Right ventricle myocardium inferior (tissue), 1 donor: ENCODE measurements around the gene APH1A. TPM values are rescaled to one million over a fixed set of nuclear protein-coding genes. Genes with fewer than 3 reads are reported as not detected.
"Not testable (repeated sequence)": the region's sequence is repeated elsewhere in the genome, so short reads cannot be mapped to it uniquely, and the experiment has no call there.

Experiments used
- ATAC-seq: fragments of 200-7000 bp; cut with Tn5 transposase; one replicate; pipeline ENCODE4 v1.9.1; 2020; ENCODE audit warnings: mild to moderate bottlenecking, moderate library complexity
- DNase-seq: peaks from one replicate; pipeline ENCODE4 v3.0.0; 2021; ENCODE audit errors: missing footprints
- intact Hi-C: fragments of 100-400 bp; cut with DNase I; formaldehyde crosslinking; loops from one replicate; pipeline ENCODE4 v1.11.0; 2022
- long read RNA-seq: library from polyadenylated mRNA; unstranded; transcript quantifications from one replicate; pipeline ENCODE4 v2.0.0, GENCODE V29; 2021
- total RNA-seq: library from RNA; stranded (reverse); fragmentation: NEBNext Ultra II Directional; extraction: Animal tissue kit (Norgen Biotek cat#: 25700); gene quantifications from one replicate; pipeline ENCODE4 v1.2.1, GENCODE V29; 2021
- donor health status: DM: no; HTN: yes; CAD: no; lungs with severe emphysema.

APH1A gene
- 58.7 TPM for total RNA-seq
- long read RNA-seq, transcript APH1A-202 (6 exons, 2,353 nt) = major isoform, 11 of 14 reads
- long read RNA-seq, partial matches to known transcripts = 0 of 14 reads
- long read RNA-seq, other reads (novel, unspliced or antisense) = 2 of 14 reads

DNA sequence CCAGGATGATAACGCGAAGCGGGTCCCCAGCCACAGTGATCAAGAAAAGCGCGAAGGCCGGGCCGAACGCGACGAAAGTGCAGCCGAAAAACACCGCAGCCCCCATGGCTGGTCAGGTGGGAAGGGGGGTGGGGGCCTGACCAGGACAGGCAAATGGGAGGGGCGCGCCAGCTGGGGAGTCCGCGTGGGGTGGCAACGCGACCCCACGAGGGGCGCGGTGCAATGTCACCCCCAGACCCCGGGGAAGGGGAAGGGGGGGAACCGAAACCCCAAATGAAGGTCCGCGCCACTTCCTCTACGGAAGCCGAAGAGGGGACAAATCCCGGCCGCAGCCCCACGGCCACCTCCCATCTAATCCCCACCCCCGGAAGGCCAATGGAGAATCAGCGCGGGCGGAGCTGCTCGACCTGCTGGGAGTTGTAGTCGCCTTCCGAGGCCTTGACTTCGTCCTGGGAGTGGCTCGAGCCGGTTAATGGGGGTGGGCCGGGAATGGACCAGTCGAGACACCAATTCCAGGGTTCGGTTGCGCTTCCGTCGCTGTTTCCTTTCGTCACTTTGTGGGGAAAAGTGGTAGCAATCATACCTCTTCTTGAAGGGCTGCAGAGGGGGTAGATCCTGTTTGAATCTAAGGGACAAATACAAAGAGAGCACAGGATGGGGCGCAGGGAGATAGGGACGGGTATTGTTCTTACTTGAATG lies at the start of gene APH1A:
TSS of gene APH1A (minus strand) at position 312 of the 699 bp plus-strand sequence. CDS start at position 106, 206 bp downstream.
- DNase-seq (peak; percentile 98), ATAC-seq (peak; percentile 98)
- intact Hi-C loops = no loop called here

DNA sequence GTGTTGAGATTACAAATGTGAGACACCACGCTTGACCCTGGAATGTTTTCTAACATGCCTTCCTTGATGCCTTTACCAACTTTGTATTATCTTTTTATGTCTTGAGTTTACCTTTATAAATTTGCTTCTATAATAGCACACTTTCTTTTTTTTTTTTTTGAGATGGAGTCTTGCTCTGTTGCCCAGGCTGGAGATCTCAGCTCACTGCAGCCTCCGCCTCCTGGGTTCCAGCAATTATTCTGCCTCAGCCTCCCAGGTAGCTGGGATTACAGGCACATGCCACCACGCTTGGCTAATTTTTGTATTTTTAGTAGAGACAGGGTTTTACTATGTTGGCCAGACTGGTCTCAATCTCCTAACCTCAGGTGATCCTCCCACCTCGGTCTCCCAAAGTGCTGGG lies 45.9 kb upstream of the APH1A start:
- intact Hi-C loops, DNase-seq, ATAC-seq: not testable (repeated sequence)

DNA sequence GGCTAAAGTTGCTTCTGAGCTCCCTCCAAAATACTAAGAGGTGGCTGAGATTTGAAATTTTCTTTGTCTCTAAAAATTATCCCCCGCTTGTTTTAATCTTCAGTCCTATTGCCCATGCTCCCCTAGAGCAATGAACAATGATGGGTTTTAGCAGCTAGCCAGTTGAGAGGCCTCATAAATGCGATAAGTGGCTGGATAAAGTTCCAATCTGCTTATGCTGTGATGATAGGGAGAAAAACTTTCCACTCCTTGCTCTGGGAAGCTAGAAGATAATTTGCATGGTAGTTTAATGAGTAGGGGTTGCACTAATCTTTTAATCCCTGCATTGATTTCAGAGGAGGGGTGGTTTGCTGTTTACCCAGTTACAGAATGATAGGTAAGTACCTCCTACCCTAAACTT lies 42.9 kb upstream of the APH1A start:
- no peak for DNase-seq
- intact Hi-C loops = no loop called here
- no peak for ATAC-seq

DNA sequence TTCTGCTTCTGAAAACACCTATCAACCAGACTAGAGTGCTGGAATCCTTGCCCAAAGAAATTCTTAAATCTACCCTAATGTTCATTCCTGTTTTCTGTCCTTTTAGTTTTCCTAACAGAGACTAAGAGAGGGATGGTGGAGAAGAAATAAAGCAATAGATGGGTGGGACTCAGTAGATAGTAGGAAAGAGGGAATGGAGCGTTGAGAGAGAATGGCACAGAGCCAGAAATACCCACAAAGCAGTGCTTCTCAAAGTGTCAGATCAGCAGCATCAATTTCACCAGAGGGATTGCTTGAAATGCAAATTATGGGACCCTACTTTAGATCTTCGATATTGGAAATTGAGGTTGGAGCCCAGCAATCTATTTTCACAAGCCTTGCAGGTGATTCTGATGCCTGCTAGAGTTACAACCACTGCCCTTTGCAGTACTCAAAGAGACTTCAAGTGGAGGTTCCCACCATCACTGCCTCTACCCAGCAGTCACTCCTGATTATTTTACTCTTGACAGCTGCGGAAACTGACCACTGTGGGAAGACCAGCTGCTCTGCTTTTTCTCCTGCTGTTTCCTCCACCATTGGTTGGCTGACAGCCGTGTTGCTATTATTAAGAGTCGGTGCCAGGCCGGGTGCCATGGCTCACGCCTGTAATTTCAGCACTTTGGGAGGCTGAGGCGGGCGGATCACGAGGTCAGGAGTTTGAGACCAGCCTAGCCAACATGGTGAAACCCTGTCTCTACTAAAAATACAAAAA lies 41.1 kb upstream of the APH1A start:
- ATAC-seq = no peak
- intact Hi-C loops = no loop called here
- DNase-seq = no peak

DNA sequence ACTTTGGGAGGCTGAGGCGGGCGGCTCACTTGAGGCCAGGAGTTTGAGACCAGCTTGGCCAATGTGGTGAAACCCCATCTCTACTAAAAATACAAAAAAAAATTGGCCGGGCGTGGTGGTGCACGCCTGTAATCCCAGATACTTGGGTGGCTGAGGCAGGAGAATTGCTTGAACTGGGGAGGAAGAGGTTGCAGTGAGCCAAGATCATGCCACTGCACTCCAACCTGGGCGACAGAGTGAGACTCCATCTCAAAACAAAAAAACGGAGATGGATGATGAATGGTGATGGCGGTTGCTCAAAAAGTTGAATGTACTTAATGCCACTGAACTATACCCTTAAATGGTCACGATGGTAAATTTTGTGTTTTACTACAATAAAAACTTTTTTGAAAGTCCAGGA lies 39.8 kb upstream of the APH1A start:
- intact Hi-C loops, ATAC-seq, DNase-seq: not testable (repeated sequence)

DNA sequence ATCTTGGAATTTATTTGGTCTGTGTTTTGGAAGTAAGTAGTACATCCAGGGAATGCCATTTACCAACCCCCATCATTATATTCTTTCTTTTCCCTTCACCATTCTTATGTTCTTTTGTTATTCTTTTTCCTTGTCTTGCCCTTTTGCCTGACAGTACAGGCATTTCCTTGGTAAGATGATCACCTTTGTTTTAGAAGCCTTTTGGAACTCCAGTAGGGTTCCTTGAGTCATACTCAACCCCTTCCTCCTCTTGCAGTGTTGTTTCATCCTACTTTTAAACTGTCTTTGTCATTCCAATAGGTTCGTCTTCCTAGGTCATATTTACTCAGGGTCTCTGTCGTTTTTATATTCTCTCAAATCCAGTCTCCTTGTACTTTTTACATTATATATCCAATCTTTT lies 34.1 kb upstream of the APH1A start:
- ATAC-seq (no peak), DNase-seq (no peak)
- intact Hi-C loops = no loop called here

DNA sequence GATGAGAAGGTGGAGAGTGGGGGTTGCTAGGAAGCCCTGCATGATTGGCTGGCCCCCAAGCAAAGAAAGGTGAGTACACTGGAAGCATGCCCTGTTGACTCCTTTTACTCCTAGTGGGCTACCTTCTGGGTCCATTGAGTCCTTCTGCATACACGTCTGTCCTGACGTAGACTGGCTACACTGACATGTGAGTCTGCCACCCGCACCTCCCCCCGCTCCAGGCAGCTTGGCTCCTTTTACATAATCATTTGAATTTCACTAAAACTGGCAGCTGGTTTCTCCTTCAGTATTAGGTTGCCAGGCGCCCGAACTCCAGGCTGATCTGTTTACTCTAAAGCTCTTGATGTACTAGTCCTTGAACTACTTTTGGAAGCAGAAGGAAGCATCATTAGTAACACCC lies 33.5 kb upstream of the APH1A start:
- ATAC-seq (no peak), DNase-seq (no peak)
- intact Hi-C loops = no loop called here

DNA sequence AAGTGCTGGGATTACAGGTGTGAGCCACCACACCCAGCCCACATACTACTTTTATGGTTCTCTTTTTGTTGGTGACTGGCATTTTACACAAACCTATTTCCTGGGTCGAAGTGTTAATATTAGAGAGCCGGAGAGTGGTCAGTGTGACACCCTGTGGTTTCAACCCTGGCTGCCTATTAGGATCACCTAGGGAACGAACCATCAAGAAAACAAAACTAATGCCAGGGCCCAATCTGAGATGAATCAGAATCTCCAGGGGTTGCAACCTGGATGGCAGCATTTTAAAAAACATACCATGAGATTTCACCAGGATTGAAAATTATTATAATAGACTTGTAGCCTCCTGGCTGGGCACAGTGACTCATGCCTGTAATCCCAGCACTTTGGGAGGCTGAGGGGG lies 30.9 kb upstream of the APH1A start:
- ATAC-seq = no peak

DNA sequence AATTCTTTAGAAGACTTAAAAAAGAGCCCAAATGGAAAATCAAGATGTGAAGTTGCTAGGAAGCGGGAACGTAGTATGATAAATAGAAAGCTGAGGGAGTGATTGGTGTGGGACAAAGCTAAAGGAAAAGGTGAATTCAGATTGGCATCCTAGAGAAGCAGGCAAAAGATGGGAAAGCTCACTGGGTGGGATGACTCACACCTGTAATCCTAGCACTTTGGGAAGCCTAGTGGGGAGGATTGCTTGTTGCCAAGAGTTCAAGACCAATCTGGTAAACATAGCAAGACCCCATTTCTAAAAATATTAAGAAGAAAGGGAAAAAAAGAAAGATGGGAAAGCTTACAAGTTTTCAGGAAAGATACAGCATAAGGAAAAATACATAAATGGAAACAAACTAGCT lies 26.7 kb upstream of the APH1A start:
- ATAC-seq (no peak), DNase-seq (no peak)
- intact Hi-C loops = no loop called here

More for the DNA sequence above, 30.9 kb upstream of the APH1A start:
- DNase-seq = no peak
- intact Hi-C loops = no loop called here

DNA sequence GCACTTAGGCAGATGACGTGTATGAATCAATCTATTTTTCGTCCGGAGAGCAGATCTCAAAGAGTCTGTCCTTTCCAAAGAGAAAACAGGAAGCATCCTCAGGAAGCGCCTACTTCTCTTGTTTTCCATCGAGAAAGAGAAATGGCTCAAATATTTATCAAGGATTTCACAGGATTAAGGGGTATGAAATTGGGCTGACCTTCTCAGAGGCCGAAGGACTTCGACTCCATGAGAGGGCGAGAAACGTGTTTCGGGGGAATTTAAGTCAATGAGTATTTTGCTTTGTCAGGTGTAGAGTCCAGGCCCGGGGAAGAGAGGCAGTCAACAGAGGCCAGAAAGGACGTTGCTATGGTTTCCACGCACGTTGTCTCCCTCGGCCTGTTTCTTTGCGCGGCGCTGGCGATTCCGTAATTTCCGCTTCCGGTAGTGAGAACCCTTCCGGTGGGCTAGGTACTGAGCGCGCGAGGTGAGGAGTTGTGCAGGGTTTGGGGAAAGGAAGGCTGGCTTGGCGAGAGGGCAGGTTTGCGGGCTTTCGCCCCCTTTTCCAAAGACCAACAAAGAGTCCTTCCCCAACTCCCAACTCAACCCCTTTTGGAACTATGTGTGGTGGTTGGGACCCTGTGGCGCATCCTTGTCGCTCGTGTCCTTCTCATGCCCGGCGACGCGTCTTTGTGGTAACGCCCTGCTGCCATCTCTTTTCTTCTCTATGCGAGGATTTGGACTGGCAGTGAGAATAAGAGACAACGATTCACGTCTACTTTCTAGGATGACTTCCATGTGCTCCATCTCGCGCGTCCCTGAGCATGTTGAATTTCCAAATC lies 24.8 kb upstream of the APH1A start, which contains the start of gene MRPS21:
TSS of gene MRPS21 (plus strand) at position 429 of the 821 bp plus-strand sequence. CDS start 506 bp downstream, outside the sequence.
- intact Hi-C loops = no loop called here

DNA sequence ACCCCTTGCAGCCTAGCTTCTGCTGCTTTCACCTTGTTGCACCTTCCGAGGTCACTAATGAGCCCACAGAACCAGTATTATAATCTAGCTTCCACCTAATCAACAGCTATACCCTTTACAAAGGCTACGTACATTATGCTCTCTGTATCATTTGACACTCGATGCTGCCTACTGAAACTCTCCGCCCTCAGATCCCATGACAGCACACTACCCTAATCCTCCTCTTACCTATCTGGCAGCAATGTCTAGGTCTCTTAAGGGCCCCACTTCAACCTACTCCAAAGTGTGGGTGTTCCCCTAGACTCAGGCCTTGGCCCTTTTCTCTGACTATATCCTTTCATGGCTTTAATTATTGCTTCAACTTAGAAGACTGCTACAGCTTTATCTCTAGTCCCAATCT lies 20.0 kb upstream of the APH1A start:
- intact Hi-C loops = no loop called here
- ATAC-seq = no peak
- DNase-seq = no peak

More for the DNA sequence above, 24.8 kb upstream of the APH1A start, which contains the start of gene MRPS21:
- DNase-seq = peak; percentile 93
- ATAC-seq = peak; percentile 98

DNA sequence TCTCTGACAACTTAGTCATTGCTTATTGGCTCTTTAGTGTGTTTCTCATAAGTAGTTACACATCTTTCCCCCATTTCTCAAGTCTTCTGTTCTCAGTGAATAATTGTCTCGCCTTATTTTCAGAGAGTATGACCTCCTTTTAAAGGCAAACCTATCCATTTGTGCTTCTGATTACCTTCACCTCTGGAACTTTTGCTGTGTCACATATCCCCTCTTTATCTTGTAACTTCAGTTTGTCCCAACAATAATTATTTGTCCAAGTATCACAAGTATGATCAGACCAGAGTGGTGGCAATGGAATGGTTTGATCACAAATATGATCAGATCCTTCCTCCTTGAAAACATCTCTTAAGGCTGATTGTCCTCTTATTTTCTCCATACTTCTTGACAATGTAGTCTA lies 19.6 kb upstream of the APH1A start:
- intact Hi-C loops = no loop called here
- DNase-seq (no peak), ATAC-seq (no peak)

DNA sequence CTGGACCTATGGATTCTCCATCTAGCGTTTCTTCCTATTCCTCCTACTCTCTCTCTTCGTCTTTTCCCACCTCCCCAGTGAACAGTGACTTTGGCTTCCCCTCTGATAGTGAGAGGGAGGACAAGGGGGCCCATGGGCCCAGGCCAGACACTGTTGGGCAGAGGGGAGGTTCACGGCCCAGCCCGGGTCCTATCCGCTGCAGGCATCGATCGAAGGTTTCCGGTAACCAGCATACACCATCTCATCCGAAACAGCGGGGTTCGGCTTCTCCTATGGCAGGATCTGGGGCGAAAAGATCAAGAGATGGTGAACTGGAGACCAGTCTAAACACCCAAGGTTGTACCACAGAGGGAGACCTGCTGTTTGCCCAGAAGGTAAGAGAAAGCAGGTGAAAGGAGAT lies 14.4 kb upstream of the APH1A start:
- ATAC-seq (no peak), DNase-seq (no peak)
- intact Hi-C loops = loop anchor here (5.0 kb wide), 1 partner anchor 46 kb away; the partner anchor contains the start of gene ANP32E

DNA sequence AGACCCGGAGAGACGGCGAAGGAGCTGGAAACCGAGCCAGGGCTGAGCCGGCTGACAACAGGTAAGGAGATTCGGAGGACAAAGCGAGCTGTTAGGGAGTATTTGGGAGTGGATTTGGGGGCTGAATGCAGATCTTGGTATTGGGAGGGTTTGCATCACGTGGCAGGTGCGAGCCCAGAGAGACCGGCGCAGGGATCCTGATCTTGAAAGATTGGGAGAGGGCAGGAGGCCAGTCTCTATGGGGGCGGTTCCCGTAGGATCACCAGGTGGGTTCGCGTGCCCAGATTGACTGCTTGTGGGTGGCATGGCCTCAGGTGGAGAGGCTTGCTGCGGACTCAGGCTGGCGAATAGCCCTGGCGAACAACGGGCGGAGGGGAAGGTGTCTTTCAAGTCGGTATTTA lies 13.7 kb upstream of the APH1A start:
- DNase-seq (no peak), ATAC-seq (peak; percentile 5)
- intact Hi-C loops = loop anchor here (1.0 to 5.0 kb wide), 2 partner anchors 27 to 45 kb away; partner anchors contain the start of gene ANP32E

DNA sequence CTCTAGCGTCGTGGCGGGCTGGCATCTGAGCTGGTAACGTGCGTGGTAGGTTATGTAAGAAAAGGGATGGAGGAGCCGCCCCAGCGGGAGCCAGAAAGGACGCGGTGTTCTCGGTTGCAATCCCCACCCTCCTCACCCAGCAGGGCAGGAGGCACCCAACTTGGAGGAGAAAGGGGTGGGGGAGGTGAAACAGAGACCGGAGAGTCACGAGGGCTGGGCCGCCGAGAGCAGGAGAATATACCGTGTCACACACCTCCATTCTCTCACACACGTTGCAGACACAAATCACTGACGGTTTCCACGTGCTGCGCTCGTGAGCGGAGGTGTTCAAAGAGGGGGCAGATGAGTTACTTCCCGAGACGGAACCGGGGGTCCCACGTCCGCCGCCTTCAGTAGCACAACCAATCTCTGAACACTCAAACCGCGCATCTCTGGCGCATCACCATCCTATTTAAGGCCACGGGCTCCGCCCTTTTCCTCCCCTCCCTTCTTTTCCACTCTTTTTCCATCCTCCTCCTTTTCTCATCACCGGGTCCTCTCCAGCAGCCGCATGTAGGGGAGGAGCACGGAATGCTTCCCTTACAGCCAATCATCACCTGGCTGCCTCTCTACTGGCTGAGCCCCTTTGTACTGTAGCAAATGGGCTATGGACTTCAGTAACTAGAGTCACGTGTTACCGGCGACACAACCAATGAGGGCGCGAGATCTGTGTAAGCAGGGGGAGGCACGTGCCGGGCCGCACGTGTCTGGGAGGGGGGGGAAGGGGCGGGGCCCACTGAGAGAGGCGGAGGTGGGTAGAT lies 13.1 kb upstream of the APH1A start, which contains the start of gene CIART:
TSS of gene CIART (plus strand) at position 797 of the 800 bp plus-strand sequence. CDS start 714 bp downstream, outside the sequence.
- DNase-seq = peak; percentile 96
- intact Hi-C loops = loop anchor here (1.0 to 5.0 kb wide), 2 partner anchors 27 to 45 kb away; partner anchors contain the start of gene ANP32E
- peak; percentile 97 for ATAC-seq

DNA sequence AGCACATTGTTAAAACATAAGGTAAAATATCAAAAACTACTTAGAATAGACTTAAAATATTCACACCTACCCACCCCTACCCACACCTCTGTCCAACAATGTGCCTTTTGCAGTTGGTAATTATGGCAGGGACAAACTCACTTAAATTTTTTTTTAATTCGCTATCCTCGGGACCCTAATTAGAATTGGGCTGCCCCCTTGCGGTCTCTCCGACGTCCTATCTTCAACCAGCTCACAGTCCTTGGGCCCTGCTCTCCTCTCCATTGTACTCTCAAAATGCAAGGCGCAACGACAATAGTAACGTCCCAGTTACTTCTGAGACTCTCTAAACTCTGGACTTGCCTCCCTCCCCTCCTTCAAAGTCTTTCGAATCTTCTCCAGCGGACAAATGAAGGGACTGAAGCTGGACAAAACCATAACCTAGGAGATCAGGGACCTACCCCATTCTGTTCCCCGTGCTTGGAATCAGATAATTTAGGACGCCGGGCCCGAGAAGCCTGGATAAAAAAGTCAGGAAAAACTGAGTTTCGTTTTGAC lies 12.5 kb upstream of the APH1A start:
- intact Hi-C loops = loop anchor here (5.0 kb wide), 1 partner anchor 44 kb away; the partner anchor contains the start of gene ANP32E
- ATAC-seq = peak; percentile 76
- peak; percentile 83 for DNase-seq

DNA sequence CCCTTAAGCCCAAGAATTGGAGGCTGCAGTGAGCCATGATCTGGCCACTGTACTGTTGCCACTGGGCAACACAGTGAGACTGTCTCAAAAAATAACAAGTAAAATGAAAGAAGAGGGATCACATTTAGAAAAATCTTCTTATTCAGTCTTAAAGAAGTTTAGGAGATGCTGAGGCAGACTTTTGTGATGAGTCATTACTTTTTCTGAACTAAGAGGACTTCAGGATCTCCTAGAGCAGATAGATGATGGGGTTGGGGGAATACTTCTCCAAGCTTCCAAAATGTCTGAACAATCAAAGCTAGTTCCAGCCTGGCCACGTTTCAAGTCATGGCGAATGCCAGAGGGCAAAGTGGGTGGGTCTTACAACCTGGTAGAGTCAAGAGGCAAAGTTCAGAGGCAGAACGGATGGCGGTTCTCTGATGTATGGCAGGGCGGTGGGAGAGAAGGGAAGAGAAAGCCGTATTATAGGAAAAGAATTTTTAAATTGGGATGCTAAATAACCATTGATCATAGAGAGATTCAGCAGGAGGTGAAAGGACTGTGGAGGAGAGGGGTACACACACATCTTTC lies 11.4 kb upstream of the APH1A start:
- intact Hi-C loops = loop anchor here (5.0 kb wide), 1 partner anchor 43 kb away; the partner anchor contains the start of gene ANP32E
- ATAC-seq (no peak), DNase-seq (no peak)
